K562 (cell line): ENCODE results near the gene EGFL7. TPM values are rescaled to one million over a fixed set of nuclear protein-coding genes. Genes with fewer than 3 reads are reported as not detected.

Source experiments
- BCOR ChIP-seq: fragments of 450-650 bp; IDR thresholded peaks from 2 replicates; pipeline ENCODE4 v1.6.1; 2016
- CAMTA2 ChIP-seq: fragments of 250-450 bp; sonication (Bioruptor Pico); conservative IDR thresholded peaks from 2 replicates; pipeline ENCODE4 v1.5.1; 2022
- GABPB1 ChIP-seq: sonication (generic); formaldehyde crosslinking; IDR thresholded peaks from 2 replicates; pipeline ENCODE4 v1.8.0; 2022; ENCODE audit warnings: mild to moderate bottlenecking, missing genetic modification reagents
- HIVEP1 ChIP-seq: fragments of 250-450 bp; sonication (Bioruptor Pico); IDR thresholded peaks from 2 replicates; pipeline ENCODE4 v1.4.0; 2020; ENCODE audit warnings: mild to moderate bottlenecking
- KDM4B ChIP-seq, 2 experiments: fragments of 450-650 bp in 1 of 2; sonication (generic) in 1 of 2; IDR thresholded peaks; 2 replicates each; pipeline ENCODE4 v1.6.1; 2016 to 2017; ENCODE audit warnings: borderline replicate concordance in 2 of 2, antibody characterized with exemption in 1 of 2, low read depth in 1 of 2, mild to moderate bottlenecking in 1 of 2
- NFIC ChIP-seq: fragments of 450-650 bp; IDR thresholded peaks from 2 replicates; pipeline ENCODE4 v1.6.1; 2017; ENCODE audit warnings: mild to moderate bottlenecking, inconsistent platforms
- PTRF ChIP-seq: fragments of 450-650 bp; IDR thresholded peaks from 2 replicates; pipeline ENCODE4 v1.6.1; 2016; ENCODE audit warnings: mild to moderate bottlenecking, missing genetic modification characterization, missing compliant biosample characterization
- RBM25 ChIP-seq: fragments of 200-400 bp; formaldehyde crosslinking; IDR thresholded peaks from 2 replicates; pipeline ENCODE4 v1.6.1; 2018; ENCODE audit warnings: low read length, low read depth, moderate library complexity; ENCODE audit not compliant: severe bottlenecking
- SNRNP70 ChIP-seq: fragments of 200-400 bp; formaldehyde crosslinking; optimal IDR thresholded peaks from 2 replicates; pipeline ENCODE3; 2017; ENCODE audit warnings: low read depth, low read length
- TCF3 ChIP-seq: sonication (generic); formaldehyde crosslinking; IDR thresholded peaks from 2 replicates; pipeline ENCODE4 v1.4.0; 2020; ENCODE audit warnings: mild to moderate bottlenecking, missing genetic modification reagents
- XRCC5 ChIP-seq: fragments of 200-400 bp; formaldehyde crosslinking; IDR thresholded peaks from 2 replicates; pipeline ENCODE4 v1.6.1; 2017; ENCODE audit warnings: low read depth, mild to moderate bottlenecking, low read length
- ZNF165 ChIP-seq: fragments of 250-450 bp; sonication (Bioruptor Pico); IDR thresholded peaks from 2 replicates; pipeline ENCODE4 v1.4.0; 2020; ENCODE audit warnings: borderline replicate concordance
- ZNF707 ChIP-seq: fragments of 250-450 bp; sonication (Bioruptor Pico); conservative IDR thresholded peaks from 2 replicates; pipeline ENCODE4 v1.8.0; 2022; ENCODE audit warnings: inconsistent platforms, mild to moderate bottlenecking, moderate library complexity
- polyA plus RNA-seq, 8 experiments: library from polyadenylated mRNA; depleted of rRNA in 4 of 8; stranded (reverse) in 5 of 8; unstranded in 3 of 8; fragments of >200 nt; fragmentation: Nextera tagmentation in 2 of 8; fragmentation: Illumina TruSeq in 1 of 8; extraction: Ambion mirVana in 2 of 8; extraction: Trizol in 1 of 8; gene quantifications; 2 replicates each; pipeline versions ENCODE4 v1.2.1 to v1.2.3, GENCODE V29; 2011 to 2014; ENCODE audit warnings: inconsistent platforms in 1 of 8, missing spikeins in 1 of 8
- total RNA-seq, 7 experiments: library from RNA; depleted of rRNA in 6 of 7; stranded (reverse); fragments of >200 nt in 6 of 7; fragmentation: Illumina TruSeq in 2 of 7; extraction: Trizol in 2 of 7; gene quantifications; 2 replicates each; pipeline versions ENCODE4 v1.2.1 to v1.2.3, GENCODE V29; 2011 to 2021; ENCODE audit warnings: low replicate concordance in 1 of 7
- TF ChIP-seq, protein P1 (sequence below): fragments of 450-650 bp; IDR thresholded peaks from 2 replicates; pipeline ENCODE4 v1.6.1; 2017; ENCODE audit warnings: mild to moderate bottlenecking, moderate library complexity
- TF ChIP-seq, protein P2 (sequence below), 2 experiments: fragments of 250-450 bp in 1 of 2; fragments of 450-650 bp in 1 of 2; sonication (Bioruptor Pico) in 1 of 2; IDR thresholded peaks; 2 replicates each; pipeline versions ENCODE4 v1.6.1 to v1.8.0; 2016 to 2021; ENCODE audit warnings: mild to moderate bottlenecking in 2 of 2, moderate library complexity in 2 of 2, missing compliant biosample characterization in 1 of 2, missing genetic modification characterization in 1 of 2
- TF ChIP-seq, protein P3 (sequence below): fragments of 250-450 bp; sonication (Bioruptor Pico); IDR thresholded peaks from 2 replicates; pipeline ENCODE4 v1.5.0; 2022; ENCODE audit warnings: mild to moderate bottlenecking
- TF ChIP-seq, protein P4 (sequence below): fragments of 450-650 bp; IDR thresholded peaks from 2 replicates; pipeline ENCODE4 v1.6.1; 2016; ENCODE audit warnings: mild to moderate bottlenecking
- TF ChIP-seq, protein P5 (sequence below): fragments of 250-450 bp; sonication (Bioruptor Pico); IDR thresholded peaks from 2 replicates; pipeline ENCODE4 v1.4.0; 2020; ENCODE audit warnings: mild to moderate bottlenecking, moderate library complexity

EGFL7 gene
- total and polyA plus RNA-seq, 9 of the 15 experiments (the other 6 are each of a cell fraction or from before 2014, with no cell fraction given), result 1.5 to 286 (median 55.5) TPM

DNA sequence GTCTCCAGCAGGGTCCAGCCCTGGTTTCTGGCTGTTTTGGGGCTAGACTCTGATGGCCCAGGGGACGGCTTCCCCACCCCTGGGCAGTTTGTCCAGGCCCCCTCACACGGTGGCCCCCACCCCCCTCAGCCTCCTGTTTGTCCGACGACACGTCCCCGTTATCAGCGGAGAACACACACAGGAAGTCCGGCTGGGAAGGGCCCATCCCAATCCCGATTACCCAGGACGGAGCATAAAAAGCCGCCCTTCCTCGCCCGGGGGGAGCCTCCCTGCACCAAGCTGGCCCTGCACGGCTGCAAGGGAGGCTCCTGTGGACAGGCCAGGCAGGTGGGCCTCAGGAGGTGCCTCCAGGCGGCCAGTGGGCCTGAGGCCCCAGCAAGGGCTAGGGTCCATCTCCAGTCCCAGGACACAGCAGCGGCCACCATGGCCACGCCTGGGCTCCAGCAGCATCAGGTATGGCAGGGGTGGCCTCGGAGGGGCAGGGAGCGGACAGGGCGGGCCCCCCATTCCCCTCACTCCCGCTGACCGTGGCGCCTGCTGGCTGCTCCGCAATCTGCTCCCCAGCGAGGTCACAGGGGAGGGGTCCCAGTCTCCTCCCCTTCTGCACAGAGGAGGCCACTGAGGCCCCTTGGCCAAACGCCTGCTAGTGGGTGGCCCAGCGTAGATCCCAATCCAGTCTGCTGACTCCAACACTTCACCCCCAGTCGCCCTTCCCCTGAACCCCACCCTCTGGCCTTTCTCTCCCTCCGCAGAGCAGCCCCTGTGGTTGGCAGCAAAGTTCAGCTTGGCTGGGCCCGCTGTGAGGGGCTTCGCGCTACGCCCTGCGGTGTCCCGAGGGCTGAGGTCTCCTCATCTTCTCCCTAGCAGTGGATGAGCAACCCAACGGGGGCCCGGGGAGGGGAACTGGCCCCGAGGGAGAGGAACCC, at the start of gene EGFL7 (continued):
- TF ChIP-seq, protein P1, sequence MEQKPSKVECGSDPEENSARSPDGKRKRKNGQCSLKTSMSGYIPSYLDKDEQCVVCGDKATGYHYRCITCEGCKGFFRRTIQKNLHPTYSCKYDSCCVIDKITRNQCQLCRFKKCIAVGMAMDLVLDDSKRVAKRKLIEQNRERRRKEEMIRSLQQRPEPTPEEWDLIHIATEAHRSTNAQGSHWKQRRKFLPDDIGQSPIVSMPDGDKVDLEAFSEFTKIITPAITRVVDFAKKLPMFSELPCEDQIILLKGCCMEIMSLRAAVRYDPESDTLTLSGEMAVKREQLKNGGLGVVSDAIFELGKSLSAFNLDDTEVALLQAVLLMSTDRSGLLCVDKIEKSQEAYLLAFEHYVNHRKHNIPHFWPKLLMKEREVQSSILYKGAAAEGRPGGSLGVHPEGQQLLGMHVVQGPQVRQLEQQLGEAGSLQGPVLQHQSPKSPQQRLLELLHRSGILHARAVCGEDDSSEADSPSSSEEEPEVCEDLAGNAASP, result no peak
- TF ChIP-seq RBM25, result no peak
- TF ChIP-seq BCOR, result peak; percentile 80; the same call in 1 of the 2 replicates
- no peak for TF ChIP-seq ZNF165 (CRISPR knock-in tag)
- peak; percentile 38; the same call in 1 of the 2 replicates for TF ChIP-seq GABPB1 (CRISPR knock-in tag)
- TF ChIP-seq SNRNP70, result no peak
- no peak for TF ChIP-seq ZNF707 (CRISPR knock-in tag)
- peak in 1 of 2 experiments; percentile 93; a peak in 2 of 4 replicates for TF ChIP-seq KDM4B (IDR thresholded peaks at IDR 0.05; ENCODE audit: borderline replicate concordance in 2 of 2, low read depth in 1 of 2)
- no peak for TF ChIP-seq HIVEP1
- TF ChIP-seq, protein P2, sequence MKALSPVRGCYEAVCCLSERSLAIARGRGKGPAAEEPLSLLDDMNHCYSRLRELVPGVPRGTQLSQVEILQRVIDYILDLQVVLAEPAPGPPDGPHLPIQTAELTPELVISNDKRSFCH (CRISPR knock-in tag; IDR thresholded peaks at IDR 0.05), result no peak
- TF ChIP-seq, protein P2 (tag; IDR thresholded peaks at IDR 0.05), result peak; percentile 56; the same call in 1 of the 2 replicates
- peak; percentile 98 for TF ChIP-seq TCF3 (CRISPR knock-in tag)
- TF ChIP-seq, protein P3, sequence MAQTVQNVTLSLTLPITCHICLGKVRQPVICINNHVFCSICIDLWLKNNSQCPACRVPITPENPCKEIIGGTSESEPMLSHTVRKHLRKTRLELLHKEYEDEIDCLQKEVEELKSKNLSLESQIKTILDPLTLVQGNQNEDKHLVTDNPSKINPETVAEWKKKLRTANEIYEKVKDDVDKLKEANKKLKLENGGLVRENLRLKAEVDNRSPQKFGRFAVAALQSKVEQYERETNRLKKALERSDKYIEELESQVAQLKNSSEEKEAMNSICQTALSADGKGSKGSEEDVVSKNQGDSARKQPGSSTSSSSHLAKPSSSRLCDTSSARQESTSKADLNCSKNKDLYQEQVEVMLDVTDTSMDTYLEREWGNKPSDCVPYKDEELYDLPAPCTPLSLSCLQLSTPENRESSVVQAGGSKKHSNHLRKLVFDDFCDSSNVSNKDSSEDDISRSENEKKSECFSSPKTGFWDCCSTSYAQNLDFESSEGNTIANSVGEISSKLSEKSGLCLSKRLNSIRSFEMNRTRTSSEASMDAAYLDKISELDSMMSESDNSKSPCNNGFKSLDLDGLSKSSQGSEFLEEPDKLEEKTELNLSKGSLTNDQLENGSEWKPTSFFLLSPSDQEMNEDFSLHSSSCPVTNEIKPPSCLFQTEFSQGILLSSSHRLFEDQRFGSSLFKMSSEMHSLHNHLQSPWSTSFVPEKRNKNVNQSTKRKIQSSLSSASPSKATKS (CRISPR knock-in tag), result no peak
- TF ChIP-seq XRCC5, result no peak
- TF ChIP-seq CAMTA2 (CRISPR knock-in tag), result no peak
- no peak for TF ChIP-seq PTRF (tag)
- TF ChIP-seq, protein P4, sequence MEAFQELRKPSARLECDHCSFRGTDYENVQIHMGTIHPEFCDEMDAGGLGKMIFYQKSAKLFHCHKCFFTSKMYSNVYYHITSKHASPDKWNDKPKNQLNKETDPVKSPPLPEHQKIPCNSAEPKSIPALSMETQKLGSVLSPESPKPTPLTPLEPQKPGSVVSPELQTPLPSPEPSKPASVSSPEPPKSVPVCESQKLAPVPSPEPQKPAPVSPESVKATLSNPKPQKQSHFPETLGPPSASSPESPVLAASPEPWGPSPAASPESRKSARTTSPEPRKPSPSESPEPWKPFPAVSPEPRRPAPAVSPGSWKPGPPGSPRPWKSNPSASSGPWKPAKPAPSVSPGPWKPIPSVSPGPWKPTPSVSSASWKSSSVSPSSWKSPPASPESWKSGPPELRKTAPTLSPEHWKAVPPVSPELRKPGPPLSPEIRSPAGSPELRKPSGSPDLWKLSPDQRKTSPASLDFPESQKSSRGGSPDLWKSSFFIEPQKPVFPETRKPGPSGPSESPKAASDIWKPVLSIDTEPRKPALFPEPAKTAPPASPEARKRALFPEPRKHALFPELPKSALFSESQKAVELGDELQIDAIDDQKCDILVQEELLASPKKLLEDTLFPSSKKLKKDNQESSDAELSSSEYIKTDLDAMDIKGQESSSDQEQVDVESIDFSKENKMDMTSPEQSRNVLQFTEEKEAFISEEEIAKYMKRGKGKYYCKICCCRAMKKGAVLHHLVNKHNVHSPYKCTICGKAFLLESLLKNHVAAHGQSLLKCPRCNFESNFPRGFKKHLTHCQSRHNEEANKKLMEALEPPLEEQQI, result no peak
- TF ChIP-seq NFIC, result peak; percentile 81
- TF ChIP-seq, protein P5, sequence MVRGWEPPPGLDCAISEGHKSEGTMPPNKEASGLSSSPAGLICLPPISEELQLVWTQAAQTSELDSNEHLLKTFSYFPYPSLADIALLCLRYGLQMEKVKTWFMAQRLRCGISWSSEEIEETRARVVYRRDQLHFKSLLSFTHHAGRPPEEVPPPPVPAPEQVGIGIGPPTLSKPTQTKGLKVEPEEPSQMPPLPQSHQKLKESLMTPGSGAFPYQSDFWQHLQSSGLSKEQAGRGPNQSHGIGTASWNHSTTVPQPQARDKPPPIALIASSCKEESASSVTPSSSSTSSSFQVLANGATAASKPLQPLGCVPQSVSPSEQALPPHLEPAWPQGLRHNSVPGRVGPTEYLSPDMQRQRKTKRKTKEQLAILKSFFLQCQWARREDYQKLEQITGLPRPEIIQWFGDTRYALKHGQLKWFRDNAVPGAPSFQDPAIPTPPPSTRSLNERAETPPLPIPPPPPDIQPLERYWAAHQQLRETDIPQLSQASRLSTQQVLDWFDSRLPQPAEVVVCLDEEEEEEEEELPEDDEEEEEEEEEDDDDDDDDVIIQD, result no peak
